PFSK-1 (cell line): ENCODE results near the gene PFKP.

Experiments used
- POLR2AphosphoS5 ChIP-seq: IDR thresholded peaks from 2 replicates; pipeline ENCODE4 v1.6.1; 2012; ENCODE audit warnings: low read depth, mild to moderate bottlenecking, control low read depth, low read length, moderate library complexity
- REST ChIP-seq, 2 experiments: IDR thresholded peaks; 2 replicates each; pipeline versions ENCODE4 v1.6.1 to v1.8.0; 2011 to 2012; ENCODE audit warnings: low read depth in 2 of 2, low read length in 2 of 2, control low read depth in 1 of 2, inconsistent platforms in 1 of 2, mild to moderate bottlenecking in 1 of 2, moderate library complexity in 1 of 2; ENCODE audit not compliant: insufficient read depth in 1 of 2
- SIN3A ChIP-seq: IDR thresholded peaks from 2 replicates; pipeline ENCODE4 v1.6.1; 2012; ENCODE audit warnings: mild to moderate bottlenecking, low read length, moderate library complexity, borderline replicate concordance; ENCODE audit not compliant: insufficient read depth
- TAF1 ChIP-seq: IDR thresholded peaks from 2 replicates; pipeline ENCODE4 v1.6.1; 2012; ENCODE audit warnings: low read length, control low read depth, borderline replicate concordance; ENCODE audit not compliant: insufficient read depth

GRCh38 chr10:3046981-3047547 is 20.3 kb upstream of the PFKP start:
- no peak for TF ChIP-seq TAF1
- TF ChIP-seq POLR2AphosphoS5: no peak
- no peak for TF ChIP-seq SIN3A
- TF ChIP-seq REST (IDR thresholded peaks at IDR 0.05; ENCODE audit: insufficient read depth in 1 of 2, low read depth in 2 of 2, low read length in 2 of 2): no peak
